HepG2 (cell line): ENCODE results near the gene TMEM164. TPM values are rescaled to one million over a fixed set of nuclear protein-coding genes. Genes with fewer than 3 reads are reported as not detected.

Experiments used
- ATAC-seq: fragments of 200-7000 bp; cut with Tn5 transposase; 3 replicates; pipeline ENCODE4 v1.9.1; 2020; ENCODE audit warnings: mild to moderate bottlenecking, moderate library complexity
- BruUV-seq: library from RNA; stranded (reverse); fragments of 400-500 nt; replicated peaks from 2 replicates; lab custom pipeline; 2021; lab: Mats Ljungman, UMichigan
- CTCF ChIA-PET: fragments of 300-600 bp; formaldehyde crosslinking; extraction: SDS; loops from one replicate; lab custom pipeline; 2021; ENCODE audit warnings: low total read pairs, inconsistent platforms, low intra/inter-chr PET ratio; lab: Yijun Ruan, JAX
- POLR2A ChIA-PET: fragments of 350-600 bp; sonication (Branson Sonifier 250); formaldehyde crosslinking; loops from one replicate; lab custom pipeline; 2020; ENCODE audit warnings: antibody characterized with exemption, inconsistent platforms; lab: Yijun Ruan, JAX
- DNase-seq: peaks from one replicate; pipeline ENCODE4 v3.0.0-alpha.2; 2015; ENCODE audit warnings: low spot score
- FAIRE-seq: peaks from 3 replicates; lab custom pipeline; 2011; peaks lifted over from hg19 to GRCh38; lab: Jason Lieb, UNC
- H2AFZ ChIP-seq: one replicate; pipeline ENCODE4 v1.6.1; 2011; ENCODE audit warnings: low read length, inconsistent platforms
- H3K27ac ChIP-seq: fragments of 300-600 bp; 3 replicates; pipeline ENCODE4 v1.8.0; 2011; ENCODE audit warnings: mixed run types, mild to moderate bottlenecking, mixed read lengths, low read length, inconsistent platforms; ENCODE audit not compliant: insufficient read depth; ENCODE audit errors: extremely low read length
- H3K27me3 ChIP-seq, 2 experiments: fragments of 200-600 bp in 1 of 2; 2 replicates in 1 of 2; 3 replicates in 1 of 2; pipeline versions ENCODE4 v1.6.0 to v1.8.0; 2011; ENCODE audit warnings: low read length in 2 of 2, mild to moderate bottlenecking in 2 of 2, moderate library complexity in 2 of 2, inconsistent platforms in 1 of 2; ENCODE audit not compliant: insufficient read depth in 2 of 2, control insufficient read depth in 1 of 2
- H3K36me3 ChIP-seq, 2 experiments: fragments of 200-600 bp in 1 of 2; replicated peaks in 1 of 2; 2 replicates in 1 of 2; 3 replicates in 1 of 2; pipeline versions ENCODE4 v1.5.1 to v1.8.0; 2011; ENCODE audit warnings: low read length in 2 of 2, inconsistent platforms in 1 of 2; ENCODE audit not compliant: insufficient read depth in 2 of 2, control insufficient read depth in 1 of 2
- H3K4me1 ChIP-seq: 2 replicates; pipeline ENCODE4 v1.5.1; 2012; ENCODE audit warnings: low read length, inconsistent platforms; ENCODE audit not compliant: insufficient read depth
- H3K4me2 ChIP-seq: 2 replicates; pipeline ENCODE4 v1.6.0; 2011; ENCODE audit warnings: low read depth, low read length, inconsistent platforms
- H3K4me3 ChIP-seq, 3 experiments: fragments of 200-600 bp in 1 of 3; sonication (generic), shearing (Covaris generic) in 1 of 3; replicated peaks in 1 of 3; 2 replicates each; pipeline ENCODE4 v1.5.1; 2011 to 2016; ENCODE audit warnings: low read length in 3 of 3, inconsistent platforms in 2 of 3, low read depth in 2 of 3, mild to moderate bottlenecking in 2 of 3, control low read depth in 1 of 3, mixed read lengths in 1 of 3; ENCODE audit not compliant: insufficient read depth in 1 of 3
- H3K79me2 ChIP-seq: one replicate; pipeline ENCODE4 v1.6.1; 2011; ENCODE audit warnings: low read length, inconsistent platforms; ENCODE audit not compliant: insufficient read depth
- H3K9ac ChIP-seq: 2 replicates; pipeline ENCODE4 v1.6.0; 2011; ENCODE audit warnings: mild to moderate bottlenecking, low read depth, low read length, inconsistent platforms; ENCODE audit not compliant: insufficient read depth
- H3K9me3 ChIP-seq: 2 replicates; pipeline ENCODE4 v1.5.1; 2012; ENCODE audit warnings: mild to moderate bottlenecking, low read length
- H4K20me1 ChIP-seq: 2 replicates; pipeline ENCODE4 v1.6.0; 2011; ENCODE audit warnings: inconsistent platforms, mild to moderate bottlenecking, low read length, moderate library complexity; ENCODE audit not compliant: insufficient read depth
- CHCHD3 ChIP-seq: sonication (generic); formaldehyde crosslinking; IDR thresholded peaks from 2 replicates; pipeline ENCODE4 v1.8.0; 2022; ENCODE audit warnings: mild to moderate bottlenecking, missing genetic modification reagents, moderate library complexity
- DPF2 ChIP-seq: sonication (generic); formaldehyde crosslinking; IDR thresholded peaks from 2 replicates; pipeline ENCODE4 v1.4.0; 2020; ENCODE audit warnings: mild to moderate bottlenecking, low read depth, missing genetic modification reagents, borderline replicate concordance
- FOXJ3 ChIP-seq: sonication (generic); formaldehyde crosslinking; IDR thresholded peaks from 2 replicates; pipeline ENCODE4 v1.4.0; 2020; ENCODE audit warnings: missing genetic modification reagents, mild to moderate bottlenecking, borderline replicate concordance
- MLLT10 ChIP-seq: sonication (generic); formaldehyde crosslinking; IDR thresholded peaks from 2 replicates; pipeline ENCODE4 v1.4.0; 2020; ENCODE audit warnings: missing genetic modification reagents
- MZF1 ChIP-seq: sonication (generic); formaldehyde crosslinking; IDR thresholded peaks from 2 replicates; pipeline ENCODE4 v1.8.1; 2023; ENCODE audit warnings: mild to moderate bottlenecking, missing genetic modification reagents, borderline replicate concordance
- PBX3 ChIP-seq: sonication (generic); formaldehyde crosslinking; IDR thresholded peaks from 2 replicates; pipeline ENCODE4 v1.8.1; 2023; ENCODE audit warnings: missing genetic modification reagents, inconsistent platforms, borderline replicate concordance
- RFXAP ChIP-seq: sonication (generic); formaldehyde crosslinking; IDR thresholded peaks from 2 replicates; pipeline ENCODE4 v1.4.0; 2020; ENCODE audit warnings: missing genetic modification reagents, borderline replicate concordance
- THYN1 ChIP-seq: sonication (generic); formaldehyde crosslinking; IDR thresholded peaks from 2 replicates; pipeline ENCODE4 v1.8.1; 2023; ENCODE audit warnings: low read depth, mild to moderate bottlenecking, moderate library complexity, missing genetic modification reagents, borderline replicate concordance
- TOE1 ChIP-seq: sonication (generic); formaldehyde crosslinking; IDR thresholded peaks from 2 replicates; pipeline ENCODE4 v1.4.0; 2020; ENCODE audit warnings: mild to moderate bottlenecking, missing genetic modification reagents
- YY1 ChIP-seq: IDR thresholded peaks from 2 replicates; pipeline ENCODE4 v1.6.1; 2011; ENCODE audit warnings: low read length, low read depth, moderate library complexity, mild to moderate bottlenecking; ENCODE audit not compliant: insufficient read depth, insufficient replicate concordance
- ZBTB44 ChIP-seq: sonication (generic); formaldehyde crosslinking; IDR thresholded peaks from 2 replicates; pipeline ENCODE4 v1.4.0; 2020; ENCODE audit warnings: missing genetic modification reagents
- ZNF337 ChIP-seq: sonication (generic); formaldehyde crosslinking; IDR thresholded peaks from 2 replicates; pipeline ENCODE4 v1.5.1; 2020; ENCODE audit warnings: missing genetic modification reagents, low read depth, mild to moderate bottlenecking, borderline replicate concordance
- ZNF33A ChIP-seq: sonication (generic); formaldehyde crosslinking; IDR thresholded peaks from 2 replicates; pipeline ENCODE4 v1.5.1; 2020; ENCODE audit warnings: missing genetic modification reagents, mild to moderate bottlenecking, moderate library complexity, borderline replicate concordance
- ZNF431 ChIP-seq: sonication (generic); formaldehyde crosslinking; IDR thresholded peaks from 2 replicates; pipeline ENCODE4 v1.9.0; 2022; ENCODE audit warnings: missing genetic modification reagents, low read depth, mild to moderate bottlenecking, borderline replicate concordance
- WGBS: methylation state at CpG from one replicate; pipeline ENCODE4 v1.1.6; 2017; ENCODE audit warnings: low lambda C conversion rate; 5-methylcytosine and 5-hydroxymethylcytosine counted together
- in situ Hi-C: cut with HindIII; loops from 2 replicates; pipeline ENCODE4 v1.10.0; 2017; ENCODE audit warnings: low pct_unique_long_range_greater_than_20kb; ENCODE audit not compliant: extremely low pct_ligation_motif_present
- intact Hi-C: fragments of 100-400 bp; cut with micrococcal nuclease; formaldehyde crosslinking; loops from one replicate; pipeline ENCODE4 v1.10.0; 2022; ENCODE audit not compliant: unreplicated experiment
- polyA plus RNA-seq, 8 experiments: library from polyadenylated mRNA; depleted of rRNA in 3 of 8; stranded (reverse) in 7 of 8; unstranded in 1 of 8; fragments of >200 nt; fragmentation: Illumina TruSeq in 4 of 8; extraction: Trizol in 4 of 8; gene quantifications; 2 replicates each; pipeline versions ENCODE4 v1.2.1 to v1.2.3, GENCODE V29; 2011 to 2016; ENCODE audit warnings: low read depth in 4 of 8, missing spikeins in 1 of 8, mixed read lengths in 1 of 8; ENCODE audit not compliant: insufficient read depth in 1 of 8
- total RNA-seq, 5 experiments: library from RNA; depleted of rRNA; stranded (reverse); fragments of >200 nt; fragmentation: Illumina TruSeq; extraction: Trizol; gene quantifications; 2 replicates each; pipeline ENCODE4 v1.2.3, GENCODE V29; 2016; ENCODE audit warnings: low read depth in 1 of 5

The TMEM164 gene
- total and polyA plus RNA-seq, 2 of the 13 experiments (the other 11 are each of a cell fraction or from before 2014, with no cell fraction given) = 5.8 to 13.2 TPM

- TF ChIP-seq PBX3 (CRISPR knock-in tag) (no peak), ZBTB44 (CRISPR knock-in tag) (no peak), ZNF33A (no peak), ZNF337 (CRISPR knock-in tag) (no peak)
These were observed 211.8 kb downstream of the TMEM164 start (continued) for GRCh38 chrX:110214684-110215083.

- ChIA-PET CTCF (no interaction called here), POLR2A (no interaction called here)
- Histone ChIP-seq H4K20me1 (no peaks in the 10 kb centered on the region), H3K79me2 (no peaks in the 10 kb centered on the region), H3K36me3 (no peaks in the 10 kb centered on the region), H3K4me3 (no peak overlapping the region), H3K9me3 (no peaks in the 10 kb centered on the region), H3K27me3 (no peaks in the 10 kb centered on the region), H3K4me1 (no peaks in the 10 kb centered on the region), H2AFZ (no peak overlapping the region), H3K4me2 (no peak overlapping the region), H3K27ac (no peak overlapping the region), H3K9ac (no peak overlapping the region)
- ATAC-seq (no peak), FAIRE-seq (no peak), DNase-seq (no peak)
- no TSS peak for BruUV-seq
- in situ Hi-C loops = no loop called here
- WGBS = 100% methylated on average over 1 of the region's 1 CpG
- intact Hi-C loops = no loop called here
- TF ChIP-seq CHCHD3 (CRISPR knock-in tag) (no peak), FOXJ3 (CRISPR knock-in tag) (no peak), MZF1 (CRISPR knock-in tag) (no peak), MLLT10 (CRISPR knock-in tag) (no peak), RFXAP (CRISPR knock-in tag) (no peak), ZNF431 (CRISPR knock-in tag) (no peak), THYN1 (no peak), YY1 (no peak), TOE1 (CRISPR knock-in tag) (no peak), DPF2 (CRISPR knock-in tag) (no peak)
These were observed 212.5 kb downstream of the TMEM164 start for GRCh38 chrX:110215411-110215810.
